Mesendoderm (in vitro differentiated cells): Measurements from ENCODE around the gene TLX2.

Experiments used
- DNase-seq: peaks from one replicate; pipeline ENCODE4 v3.0.0; 2013
- H2AK5ac ChIP-seq: 2 replicates; pipeline ENCODE4 v1.6.1; 2013; ENCODE audit warnings: low read length, inconsistent platforms
- H2BK120ac ChIP-seq: 2 replicates; pipeline ENCODE4 v1.6.1; 2013; ENCODE audit warnings: low read depth, mild to moderate bottlenecking, low read length, moderate library complexity, mixed read lengths
- H2BK15ac ChIP-seq: replicated peaks from 2 replicates; pipeline ENCODE4 v1.6.1; 2013; ENCODE audit warnings: low read depth, mild to moderate bottlenecking, moderate library complexity
- H2BK5ac ChIP-seq: 2 replicates; pipeline ENCODE4 v1.6.1; 2013; ENCODE audit warnings: low read length, inconsistent platforms
- H3K18ac ChIP-seq: 2 replicates; pipeline ENCODE4 v1.6.1; 2013; ENCODE audit warnings: mild to moderate bottlenecking, low read length, mixed read lengths
- H3K23ac ChIP-seq: one replicate; pipeline ENCODE4 v1.6.1; 2013; ENCODE audit warnings: low read length
- H3K27ac ChIP-seq: 2 replicates; pipeline ENCODE4 v1.5.1; 2013; ENCODE audit warnings: low read depth, mild to moderate bottlenecking, inconsistent platforms, low read length, moderate library complexity
- H3K27me3 ChIP-seq: 2 replicates; pipeline ENCODE4 v1.6.1; 2013; ENCODE audit warnings: low read length, control low read depth, mild to moderate bottlenecking, inconsistent platforms; ENCODE audit not compliant: insufficient read depth, poor library complexity
- H3K36me3 ChIP-seq: 2 replicates; pipeline ENCODE4 v1.6.1; 2013; ENCODE audit warnings: low read length, inconsistent platforms; ENCODE audit not compliant: control insufficient read depth, insufficient read depth
- H3K4ac ChIP-seq: one replicate; pipeline ENCODE4 v1.6.1; 2013; ENCODE audit warnings: low read depth, mild to moderate bottlenecking, low read length, moderate library complexity
- H3K4me1 ChIP-seq: 2 replicates; pipeline ENCODE4 v1.6.1; 2013; ENCODE audit warnings: low read depth, low read length, inconsistent platforms; ENCODE audit not compliant: control insufficient read depth
- H3K4me2 ChIP-seq: 2 replicates; pipeline ENCODE4 v1.6.1; 2013; ENCODE audit warnings: low read length
- H3K4me3 ChIP-seq: 2 replicates; pipeline ENCODE4 v1.5.1; 2013; ENCODE audit warnings: mild to moderate bottlenecking, low read length
- H3K56ac ChIP-seq: one replicate; pipeline ENCODE4 v1.6.1; 2013; ENCODE audit warnings: low read length
- H3K79me1 ChIP-seq: 2 replicates; pipeline ENCODE4 v1.6.1; 2013; ENCODE audit warnings: low read length, inconsistent platforms
- H3K79me2 ChIP-seq: 2 replicates; pipeline ENCODE4 v1.6.1; 2013; ENCODE audit warnings: mild to moderate bottlenecking, low read length; ENCODE audit not compliant: control insufficient read depth, insufficient read depth
- H3K9ac ChIP-seq: 2 replicates; pipeline ENCODE4 v1.6.1; 2013; ENCODE audit warnings: low read length, inconsistent platforms
- H4K5ac ChIP-seq: one replicate; pipeline ENCODE4 v1.6.1; 2013; ENCODE audit warnings: low read length
- H4K8ac ChIP-seq: one replicate; pipeline ENCODE4 v1.6.1; 2013; ENCODE audit warnings: low read depth, mild to moderate bottlenecking, control low read depth, low read length, moderate library complexity
- WGBS: extraction: QIAGEN DNeasy Blood & Tissue Kit; methylation state at CpG from one replicate; pipeline ENCODE4 v1.1.7; 2013; ENCODE audit warnings: low lambda C conversion rate, missing lambda C conversion rate; ENCODE audit not compliant: insufficient coverage; ENCODE audit errors: extremely low coverage; 5-methylcytosine and 5-hydroxymethylcytosine counted together

Gene TLX2

GRCh38 chr2:74502720-74503505, 11.3 kb upstream of the TLX2 start:
- peak; percentile 78 for DNase-seq
- no peaks in the 10 kb centered on the region for H3K79me2 ChIP-seq
- no peak overlapping the region for H2BK15ac ChIP-seq
- H3K27me3 ChIP-seq: peaks cover 63% of the 10 kb centered on the region
- WGBS: no CpG with 5 or more reads among the region's 67 CpGs
- no peak overlapping the region for H2AK5ac ChIP-seq
- peaks cover 7% of the 10 kb centered on the region for H3K4me1 ChIP-seq
- no peak overlapping the region for H3K4ac ChIP-seq
- no peak overlapping the region for H4K5ac ChIP-seq
- H3K79me1 ChIP-seq: no peaks in the 10 kb centered on the region
- H3K9ac ChIP-seq: peak overlapping the region; percentile 46
- H3K18ac ChIP-seq: peak overlapping the region; percentile 22
- H2BK5ac ChIP-seq: no peak overlapping the region
- H3K27ac ChIP-seq: no peak overlapping the region
- peak overlapping the region; percentile 18 for H3K4me3 ChIP-seq
- H3K36me3 ChIP-seq: no peaks in the 10 kb centered on the region
- H3K4me2 ChIP-seq: peak overlapping the region; percentile 20
- H4K8ac ChIP-seq: no peak overlapping the region
- H3K23ac ChIP-seq: no peak overlapping the region
- H3K56ac ChIP-seq: peak overlapping the region; percentile 81
- no peak overlapping the region for H2BK120ac ChIP-seq

GRCh38 chr2:74503506-74504475, 10.5 kb upstream of the TLX2 start:
- no peak overlapping the region for H2BK5ac ChIP-seq
- H3K56ac ChIP-seq: peak overlapping the region; percentile 81
- no peak overlapping the region for H3K23ac ChIP-seq
- H3K18ac ChIP-seq: peak overlapping the region; percentile 22
- H4K8ac ChIP-seq: no peak overlapping the region
- H4K5ac ChIP-seq: no peak overlapping the region
- H3K4ac ChIP-seq: no peak overlapping the region
- peak overlapping the region; percentile 46 for H3K9ac ChIP-seq
- DNase-seq: no peak
- no peak overlapping the region for H3K27ac ChIP-seq
- H2BK120ac ChIP-seq: no peak overlapping the region
- H3K4me2 ChIP-seq: peak overlapping the region; percentile 20
- no peak overlapping the region for H2AK5ac ChIP-seq
- peak overlapping the region; percentile 14 for H3K4me3 ChIP-seq
- no peak overlapping the region for H2BK15ac ChIP-seq
- H3K27me3 ChIP-seq: peaks cover 56% of the 10 kb centered on the region
- no peaks in the 10 kb centered on the region for H3K79me2 ChIP-seq
- WGBS: no CpG with 5 or more reads among the region's 45 CpGs
- peaks cover 6% of the 10 kb centered on the region for H3K4me1 ChIP-seq
- no peaks in the 10 kb centered on the region for H3K79me1 ChIP-seq
- H3K36me3 ChIP-seq: no peaks in the 10 kb centered on the region

- H2BK5ac ChIP-seq: no peak overlapping the region
- no peak overlapping the region for H3K4ac ChIP-seq
- no peak overlapping the region for H2BK15ac ChIP-seq
- no peak overlapping the region for H3K9ac ChIP-seq
- no peak overlapping the region for H3K27ac ChIP-seq
- H3K23ac ChIP-seq: no peak overlapping the region
- peaks cover 6% of the 10 kb centered on the region for H3K4me1 ChIP-seq
- no peaks in the 10 kb centered on the region for H3K79me1 ChIP-seq
- peaks cover 51% of the 10 kb centered on the region for H3K27me3 ChIP-seq
- no peak overlapping the region for H4K5ac ChIP-seq
- no peak for DNase-seq
- H3K79me2 ChIP-seq: no peaks in the 10 kb centered on the region
- no peak overlapping the region for H3K4me3 ChIP-seq
- no peak overlapping the region for H3K56ac ChIP-seq
- no peak overlapping the region for H4K8ac ChIP-seq
- WGBS: no CpG with 5 or more reads among the region's 3 CpGs
- no peak overlapping the region for H3K18ac ChIP-seq
- no peak overlapping the region for H2BK120ac ChIP-seq
- H3K36me3 ChIP-seq: no peaks in the 10 kb centered on the region
- no peak overlapping the region for H2AK5ac ChIP-seq
- no peak overlapping the region for H3K4me2 ChIP-seq
These were observed 9.7 kb upstream of the TLX2 start for GRCh38 chr2:74504591-74504990.

GRCh38 chr2:74505448-74506246, 8.6 kb upstream of the TLX2 start:
- H4K5ac ChIP-seq: no peak overlapping the region
- H2BK15ac ChIP-seq: no peak overlapping the region
- peaks cover 50% of the 10 kb centered on the region for H3K27me3 ChIP-seq
- H3K36me3 ChIP-seq: no peaks in the 10 kb centered on the region
- peaks cover 6% of the 10 kb centered on the region for H3K4me1 ChIP-seq
- H2BK120ac ChIP-seq: no peak overlapping the region
- H3K56ac ChIP-seq: no peak overlapping the region
- WGBS: no CpG with 5 or more reads among the region's 14 CpGs
- no peak overlapping the region for H3K18ac ChIP-seq
- DNase-seq: no peak
- no peak overlapping the region for H3K4ac ChIP-seq
- H3K9ac ChIP-seq: no peak overlapping the region
- H3K4me3 ChIP-seq: no peak overlapping the region
- H3K23ac ChIP-seq: no peak overlapping the region
- no peaks in the 10 kb centered on the region for H3K79me2 ChIP-seq
- no peak overlapping the region for H2BK5ac ChIP-seq
- H3K4me2 ChIP-seq: no peak overlapping the region
- H4K8ac ChIP-seq: no peak overlapping the region
- H3K79me1 ChIP-seq: no peaks in the 10 kb centered on the region
- no peak overlapping the region for H2AK5ac ChIP-seq
- H3K27ac ChIP-seq: no peak overlapping the region

- peak within 1 kb of the TSS; percentile 97 for H3K18ac ChIP-seq
- no CpG with 5 or more reads among the region's 56 CpGs for WGBS
- peaks cover 45% of the 10 kb centered on the region for H3K27me3 ChIP-seq
- H3K23ac ChIP-seq: peak within 1 kb of the TSS; percentile 70
- no peak within 1 kb of the TSS for H4K8ac ChIP-seq
- no peaks in the 10 kb centered on the region for H3K36me3 ChIP-seq
- H2BK5ac ChIP-seq: peak within 1 kb of the TSS; percentile 99
- peak within 1 kb of the TSS; percentile 44 for H4K5ac ChIP-seq
- no peaks in the 10 kb centered on the region for H3K79me2 ChIP-seq
- H3K4me2 ChIP-seq: peak within 1 kb of the TSS; percentile 83
- peak within 1 kb of the TSS; percentile 96 for H3K9ac ChIP-seq
- peak within 1 kb of the TSS; percentile 91 for H3K4me3 ChIP-seq
- DNase-seq: peak; percentile 99
- no peaks in the 10 kb centered on the region for H3K79me1 ChIP-seq
- H2AK5ac ChIP-seq: no peak within 1 kb of the TSS
- peak within 1 kb of the TSS; percentile 100 for H3K56ac ChIP-seq
- H2BK120ac ChIP-seq: peak within 1 kb of the TSS; percentile 66
- peaks cover 6% of the 10 kb centered on the region for H3K4me1 ChIP-seq
- no peak within 1 kb of the TSS for H2BK15ac ChIP-seq
- peak within 1 kb of the TSS; percentile 93 for H3K4ac ChIP-seq
- H3K27ac ChIP-seq: peak within 1 kb of the TSS; percentile 61
These were observed 6.9 kb upstream of the TLX2 start, which contains the start of gene PCGF1 for GRCh38 chr2:74507145-74507925. Gene PCGF1, minus strand, starts transcription at chr2:74507695. Its CDS starts 27 bp downstream, at chr2:74507668.
